GM12878 (cell line): Measurements from ENCODE around the gene SORL1. TPM values are rescaled to one million over a fixed set of nuclear protein-coding genes. Genes with fewer than 3 reads are reported as not detected.

ENCODE experiments used
- ATAC-seq: fragments of 200-7000 bp; cut with Tn5 transposase; 3 replicates; pipeline ENCODE4 v1.9.1; 2020; ENCODE audit warnings: mild to moderate bottlenecking, moderate library complexity
- BruUV-seq: library from RNA; stranded (reverse); fragments of 400-500 nt; replicated peaks from 2 replicates; lab custom pipeline; 2021; lab: Mats Ljungman, UMichigan
- CTCF ChIA-PET: fragments of 300-600 bp; sonication (Branson Sonifier 250); formaldehyde crosslinking; extraction: SDS; loops from one replicate; lab custom pipeline; 2021; ENCODE audit warnings: inconsistent platforms; lab: Yijun Ruan, JAX
- POLR2A ChIA-PET: fragments of 350-600 bp; formaldehyde crosslinking; extraction: SDS; loops from one replicate; lab custom pipeline; 2021; ENCODE audit warnings: inconsistent platforms; lab: Charles Lee
- RAD21 ChIA-PET: fragments of 300-600 bp; sonication (Branson Sonifier 250); formaldehyde crosslinking; loops from one replicate; lab custom pipeline; 2023; ENCODE audit warnings: antibody characterized with exemption; ENCODE audit not compliant: unreplicated experiment; lab: Charles Lee
- SMC1A ChIA-PET: fragments of 300-600 bp; sonication (Branson Sonifier 250); formaldehyde crosslinking; loops from one replicate; lab custom pipeline; 2023; ENCODE audit not compliant: unreplicated experiment, uncharacterized antibody; lab: Charles Lee
- DNase-seq: peaks from one replicate; pipeline ENCODE4 v3.0.0-alpha.2; 2011; ENCODE audit warnings: low read depth, low spot score
- FAIRE-seq: peaks from 3 replicates; lab custom pipeline; 2011; peaks lifted over from hg19 to GRCh38; lab: Jason Lieb, UNC
- H2AFZ ChIP-seq: 2 replicates; pipeline ENCODE4 v1.6.0; 2011; ENCODE audit warnings: low read depth, low read length, control low read depth; ENCODE audit not compliant: control insufficient read depth
- H3K27ac ChIP-seq: 2 replicates; pipeline ENCODE4 v1.5.1; 2011; ENCODE audit warnings: control low read depth; ENCODE audit not compliant: control insufficient read depth, insufficient read depth
- H3K27me3 ChIP-seq, 2 experiments: replicated peaks in 1 of 2; 2 replicates each; pipeline versions ENCODE4 v1.6.0 to v1.6.1; 2011; ENCODE audit warnings: low read length in 1 of 2; ENCODE audit not compliant: control insufficient read depth in 2 of 2, insufficient read depth in 2 of 2
- H3K36me3 ChIP-seq, 2 experiments: 2 replicates each; pipeline ENCODE4 v1.5.1; 2011; ENCODE audit warnings: low read length in 1 of 2; ENCODE audit not compliant: control insufficient read depth in 2 of 2, insufficient read depth in 2 of 2
- H3K4me1 ChIP-seq: 2 replicates; pipeline ENCODE4 v1.6.1; 2011; ENCODE audit warnings: mild to moderate bottlenecking, low read length, moderate library complexity, mixed read lengths; ENCODE audit not compliant: control insufficient read depth, insufficient read depth
- H3K4me2 ChIP-seq: 2 replicates; pipeline ENCODE4 v1.6.0; 2011; ENCODE audit warnings: control low read depth; ENCODE audit not compliant: control insufficient read depth, insufficient read depth
- H3K4me3 ChIP-seq: fragments of 200-600 bp; sonication (generic); 2 replicates; pipeline ENCODE4 v1.5.1; 2016
- H3K79me2 ChIP-seq: 2 replicates; pipeline ENCODE4 v1.6.0; 2011; ENCODE audit warnings: low read length; ENCODE audit not compliant: control insufficient read depth, insufficient read depth
- H3K9ac ChIP-seq: 2 replicates; pipeline ENCODE4 v1.8.0; 2011; ENCODE audit warnings: low read length, control low read depth, mixed read lengths; ENCODE audit not compliant: control insufficient read depth, insufficient read depth
- H3K9me3 ChIP-seq: replicated peaks from 3 replicates; pipeline ENCODE4 v1.5.1; 2011; ENCODE audit warnings: mild to moderate bottlenecking, low read length; ENCODE audit not compliant: control insufficient read depth, insufficient read depth
- H4K20me1 ChIP-seq: 2 replicates; pipeline ENCODE4 v1.6.0; 2011; ENCODE audit not compliant: control insufficient read depth, insufficient read depth
- CBX3 ChIP-seq: fragments of 200-600 bp; sonication (generic); IDR thresholded peaks from 2 replicates; pipeline ENCODE4 v1.6.1; 2016; ENCODE audit warnings: low read depth, borderline replicate concordance
- CEBPB ChIP-seq, 2 experiments: fragments of 150-350 bp in 1 of 2; IDR thresholded peaks; 2 replicates each; pipeline ENCODE4 v1.6.1; 2012 to 2014; ENCODE audit warnings: low read depth in 2 of 2, low read length in 2 of 2, borderline replicate concordance in 1 of 2, inconsistent platforms in 1 of 2
- CHD4 ChIP-seq: fragments of 200-600 bp; sonication (generic); IDR thresholded peaks from 2 replicates; pipeline ENCODE4 v1.6.1; 2016; ENCODE audit warnings: mild to moderate bottlenecking
- DPF2 ChIP-seq: fragments of 450-650 bp; IDR thresholded peaks from 2 replicates; pipeline ENCODE4 v1.6.1; 2017; ENCODE audit warnings: mild to moderate bottlenecking
- MYC ChIP-seq: IDR thresholded peaks from 2 replicates; pipeline ENCODE4 v1.6.1; 2011; ENCODE audit warnings: mild to moderate bottlenecking, low read length, moderate library complexity, inconsistent platforms; ENCODE audit not compliant: insufficient read depth, insufficient replicate concordance, insufficient read length, severe bottlenecking
- NFIC ChIP-seq: IDR thresholded peaks from 2 replicates; pipeline ENCODE4 v1.6.1; 2012; ENCODE audit warnings: low read depth, mild to moderate bottlenecking, inconsistent platforms, low read length, moderate library complexity
- PAX8 ChIP-seq: fragments of 450-650 bp; IDR thresholded peaks from 2 replicates; pipeline ENCODE4 v1.6.1; 2017; ENCODE audit warnings: mild to moderate bottlenecking, moderate library complexity
- POLR2AphosphoS2 ChIP-seq: IDR thresholded peaks from 2 replicates; pipeline ENCODE4 v1.6.1; 2011; ENCODE audit warnings: low read depth, mild to moderate bottlenecking, low read length, improper control_type of control experiment, moderate library complexity
- RELA ChIP-seq: fragments of 450-650 bp; IDR thresholded peaks from 2 replicates; pipeline ENCODE4 v1.8.0; 2014; ENCODE audit warnings: borderline replicate concordance; ENCODE audit not compliant: partially characterized antibody
- YY1 ChIP-seq: IDR thresholded peaks from 2 replicates; pipeline ENCODE4 v1.6.1; 2011; ENCODE audit warnings: low read depth, mild to moderate bottlenecking, low read length
- ZNF622 ChIP-seq: fragments of 450-650 bp; IDR thresholded peaks from 2 replicates; pipeline ENCODE4 v1.6.1; 2017; ENCODE audit warnings: mild to moderate bottlenecking, inconsistent platforms
- WGBS: methylation state at CpG from one replicate; pipeline ENCODE4 v1.1.6; 2016; ENCODE audit warnings: low lambda C conversion rate; ENCODE audit not compliant: insufficient replicate concordance, insufficient coverage; ENCODE audit errors: missing lambda C conversion rate; 5-methylcytosine and 5-hydroxymethylcytosine counted together
- in situ Hi-C: fragments of 300-500 bp; cut with MboI; formaldehyde crosslinking; loops from 9 replicates; pipeline ENCODE4 v1.14.3; 2018; ENCODE audit warnings: mixed read lengths
- intact Hi-C: fragments of 100-400 bp; cut with micrococcal nuclease; formaldehyde crosslinking; loops from one replicate; pipeline ENCODE4 v1.14.2; 2022; ENCODE audit not compliant: unreplicated experiment
- polyA plus RNA-seq, 11 experiments: library from polyadenylated mRNA; depleted of rRNA in 4 of 11; unstranded in 6 of 11; stranded (reverse) in 5 of 11; fragments of >200 nt; fragmentation: Nextera tagmentation in 4 of 11; fragmentation: Illumina TruSeq in 1 of 11; extraction: Ambion mirVana in 4 of 11; extraction: Trizol in 1 of 11; gene quantifications; 1 replicate in 1 of 11; 2 replicates in 10 of 11; pipeline versions ENCODE4 v1.2.1 to v1.2.3, GENCODE V29; 2011 to 2016; ENCODE audit warnings: inconsistent platforms in 2 of 11, missing spikeins in 2 of 11, low read depth in 1 of 11
- total RNA-seq, 4 experiments: library from RNA; depleted of rRNA in 3 of 4; stranded (reverse); fragments of >200 nt in 3 of 4; fragmentation: Illumina TruSeq in 1 of 4; extraction: Trizol in 1 of 4; gene quantifications; 2 replicates each; pipeline versions ENCODE4 v1.2.1 to v1.2.3, GENCODE V29; 2013 to 2021
- TF ChIP-seq, protein P1 (sequence below): fragments of 450-650 bp; formaldehyde crosslinking; IDR thresholded peaks from 2 replicates; pipeline ENCODE4 v1.4.0; 2020; ENCODE audit warnings: mild to moderate bottlenecking, moderate library complexity
- TF ChIP-seq, protein P2 (sequence below): fragments of 450-650 bp; IDR thresholded peaks from 2 replicates; pipeline ENCODE4 v1.6.1; 2016; ENCODE audit warnings: mild to moderate bottlenecking
- TF ChIP-seq, protein P3 (sequence below): IDR thresholded peaks from 2 replicates; pipeline ENCODE4 v1.6.1; 2011; ENCODE audit warnings: borderline replicate concordance, low read depth, mild to moderate bottlenecking, moderate library complexity, low read length; ENCODE audit not compliant: insufficient read depth, poor library complexity, severe bottlenecking

SORL1 gene
- total and polyA plus RNA-seq, 10 of the 15 experiments (the other 5 are each of a cell fraction or from before 2014, with no cell fraction given), result 20.2 to 107 (median 59.9) TPM

DNA sequence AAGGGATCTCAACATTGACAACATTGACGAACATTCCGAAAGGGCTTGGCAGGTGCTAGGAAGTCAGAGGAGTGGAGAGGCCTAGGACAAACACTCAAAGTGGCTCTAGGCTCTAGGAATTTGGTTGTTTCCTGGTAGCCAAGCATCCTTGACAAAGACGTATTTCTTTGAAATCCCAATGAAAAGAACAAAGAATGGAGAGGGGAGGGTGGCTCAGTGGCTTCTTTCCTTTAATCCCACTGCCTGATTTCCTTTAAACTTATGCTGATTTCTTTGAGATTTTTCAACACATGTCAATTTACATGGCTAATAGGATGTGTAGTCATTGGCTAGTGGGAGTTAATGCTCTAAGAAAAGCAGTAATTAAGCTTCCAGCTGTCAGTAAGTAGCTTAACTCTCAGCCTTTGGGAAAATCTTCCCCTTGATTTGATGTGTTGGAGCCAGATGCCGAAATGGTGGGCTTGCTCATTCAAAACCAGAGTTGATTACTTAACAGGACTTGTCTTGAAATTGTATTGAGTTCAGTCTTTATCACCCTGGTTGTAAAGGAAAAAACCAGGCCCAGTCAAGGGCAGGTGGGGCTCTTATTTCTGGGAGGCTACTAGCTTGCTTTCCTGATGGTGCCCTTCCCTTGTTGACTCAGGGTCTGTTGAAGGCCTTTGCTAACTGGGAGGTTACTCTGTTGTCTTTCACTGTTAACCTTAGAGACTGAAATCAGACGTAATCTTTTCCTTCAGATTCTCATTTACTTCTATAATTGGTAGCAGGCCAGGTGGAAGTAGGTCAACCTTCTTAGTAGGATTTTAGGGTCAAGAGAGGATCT, 45.3 kb downstream of the SORL1 start (continued):
- TF ChIP-seq RELA, result no peak
- TF ChIP-seq POLR2AphosphoS2, result no peak
- no peak for TF ChIP-seq CEBPB (IDR thresholded peaks at IDR 0.05; ENCODE audit: borderline replicate concordance in 1 of 2, low read depth in 2 of 2, low read length in 2 of 2)
- TF ChIP-seq CBX3, result no peak
- TF ChIP-seq DPF2, result no peak
- TF ChIP-seq, all 136 proteins: peak for 0

DNA sequence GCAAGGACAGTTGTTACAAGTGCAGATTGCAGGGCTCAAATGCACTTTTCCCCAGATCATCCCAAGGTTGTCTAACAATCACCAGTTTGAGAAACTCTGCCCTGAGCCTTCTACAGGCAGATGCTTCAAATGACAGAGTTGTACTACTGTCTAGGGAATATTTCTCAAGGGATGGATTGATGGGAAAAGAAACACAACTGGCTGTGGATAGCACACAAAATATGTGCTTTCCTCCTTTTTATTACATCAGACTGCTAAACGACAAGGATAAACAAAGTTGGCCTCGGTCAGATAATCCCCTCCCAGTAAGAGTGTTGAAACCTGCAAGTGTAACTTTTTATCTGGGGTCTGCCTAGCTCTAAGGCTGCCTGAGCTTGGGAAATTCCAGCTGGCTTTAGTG, 47.3 kb downstream of the SORL1 start:
- in situ Hi-C loops, result no loop called here
- ChIA-PET CTCF (interaction anchor here (2.3 kb wide), 1 partner anchor 9 kb away, joined by 9 read pairs; no protein-coding TSS in a partner anchor), POLR2A (no interaction called here), RAD21 (interaction anchor here (1.2 kb wide), 1 partner anchor 9 kb away, joined by 3 read pairs; no protein-coding TSS in a partner anchor), SMC1A (interaction anchor here (0.5 to 1.6 kb wide), 6 partner anchors 9 to 105 kb away, joined by 3 to 5 read pairs (median 4); no protein-coding TSS in a partner anchor)
- no peak overlapping the region for H3K4me3 ChIP-seq
- no peaks in the 10 kb centered on the region for H4K20me1 ChIP-seq
- BruUV-seq, result no TSS peak
- DNase-seq, result no peak
- H3K27me3 ChIP-seq, result no peaks in the 10 kb centered on the region
- H2AFZ ChIP-seq, result no peak overlapping the region
- no peak overlapping the region for H3K27ac ChIP-seq
- H3K9me3 ChIP-seq, result peaks cover 5% of the 10 kb centered on the region; the same call in 2 of the 3 replicates
- no peak for ATAC-seq
- H3K4me2 ChIP-seq, result no peak overlapping the region
- FAIRE-seq, result no peak
- H3K36me3 ChIP-seq, result peaks cover 19 to 61% of the 10 kb centered on the region in 2 experiments
- peaks cover 15% of the 10 kb centered on the region for H3K79me2 ChIP-seq
- intact Hi-C loops, result no loop called here
- 55% methylated on average over 2 of the region's 2 CpGs for WGBS
- H3K4me1 ChIP-seq, result peaks cover 12% of the 10 kb centered on the region
- H3K9ac ChIP-seq, result no peak overlapping the region
- TF ChIP-seq MYC (no peak), NFIC (no peak), PAX8 (no peak), ZNF622 (no peak), CHD4 (no peak), YY1 (no peak), CBX3 (no peak)
- TF ChIP-seq, protein P1, sequence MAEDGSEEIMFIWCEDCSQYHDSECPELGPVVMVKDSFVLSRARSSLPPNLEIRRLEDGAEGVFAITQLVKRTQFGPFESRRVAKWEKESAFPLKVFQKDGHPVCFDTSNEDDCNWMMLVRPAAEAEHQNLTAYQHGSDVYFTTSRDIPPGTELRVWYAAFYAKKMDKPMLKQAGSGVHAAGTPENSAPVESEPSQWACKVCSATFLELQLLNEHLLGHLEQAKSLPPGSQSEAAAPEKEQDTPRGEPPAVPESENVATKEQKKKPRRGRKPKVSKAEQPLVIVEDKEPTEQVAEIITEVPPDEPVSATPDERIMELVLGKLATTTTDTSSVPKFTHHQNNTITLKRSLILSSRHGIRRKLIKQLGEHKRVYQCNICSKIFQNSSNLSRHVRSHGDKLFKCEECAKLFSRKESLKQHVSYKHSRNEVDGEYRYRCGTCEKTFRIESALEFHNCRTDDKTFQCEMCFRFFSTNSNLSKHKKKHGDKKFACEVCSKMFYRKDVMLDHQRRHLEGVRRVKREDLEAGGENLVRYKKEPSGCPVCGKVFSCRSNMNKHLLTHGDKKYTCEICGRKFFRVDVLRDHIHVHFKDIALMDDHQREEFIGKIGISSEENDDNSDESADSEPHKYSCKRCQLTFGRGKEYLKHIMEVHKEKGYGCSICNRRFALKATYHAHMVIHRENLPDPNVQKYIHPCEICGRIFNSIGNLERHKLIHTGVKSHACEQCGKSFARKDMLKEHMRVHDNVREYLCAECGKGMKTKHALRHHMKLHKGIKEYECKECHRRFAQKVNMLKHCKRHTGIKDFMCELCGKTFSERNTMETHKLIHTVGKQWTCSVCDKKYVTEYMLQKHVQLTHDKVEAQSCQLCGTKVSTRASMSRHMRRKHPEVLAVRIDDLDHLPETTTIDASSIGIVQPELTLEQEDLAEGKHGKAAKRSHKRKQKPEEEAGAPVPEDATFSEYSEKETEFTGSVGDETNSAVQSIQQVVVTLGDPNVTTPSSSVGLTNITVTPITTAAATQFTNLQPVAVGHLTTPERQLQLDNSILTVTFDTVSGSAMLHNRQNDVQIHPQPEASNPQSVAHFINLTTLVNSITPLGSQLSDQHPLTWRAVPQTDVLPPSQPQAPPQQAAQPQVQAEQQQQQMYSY (CRISPR knock-in tag), result no peak
- TF ChIP-seq, protein P2, sequence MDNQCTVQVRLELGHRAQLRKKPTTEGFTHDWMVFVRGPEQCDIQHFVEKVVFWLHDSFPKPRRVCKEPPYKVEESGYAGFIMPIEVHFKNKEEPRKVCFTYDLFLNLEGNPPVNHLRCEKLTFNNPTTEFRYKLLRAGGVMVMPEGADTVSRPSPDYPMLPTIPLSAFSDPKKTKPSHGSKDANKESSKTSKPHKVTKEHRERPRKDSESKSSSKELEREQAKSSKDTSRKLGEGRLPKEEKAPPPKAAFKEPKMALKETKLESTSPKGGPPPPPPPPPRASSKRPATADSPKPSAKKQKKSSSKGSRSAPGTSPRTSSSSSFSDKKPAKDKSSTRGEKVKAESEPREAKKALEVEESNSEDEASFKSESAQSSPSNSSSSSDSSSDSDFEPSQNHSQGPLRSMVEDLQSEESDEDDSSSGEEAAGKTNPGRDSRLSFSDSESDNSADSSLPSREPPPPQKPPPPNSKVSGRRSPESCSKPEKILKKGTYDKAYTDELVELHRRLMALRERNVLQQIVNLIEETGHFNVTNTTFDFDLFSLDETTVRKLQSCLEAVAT, result no peak
- TF ChIP-seq, protein P3, sequence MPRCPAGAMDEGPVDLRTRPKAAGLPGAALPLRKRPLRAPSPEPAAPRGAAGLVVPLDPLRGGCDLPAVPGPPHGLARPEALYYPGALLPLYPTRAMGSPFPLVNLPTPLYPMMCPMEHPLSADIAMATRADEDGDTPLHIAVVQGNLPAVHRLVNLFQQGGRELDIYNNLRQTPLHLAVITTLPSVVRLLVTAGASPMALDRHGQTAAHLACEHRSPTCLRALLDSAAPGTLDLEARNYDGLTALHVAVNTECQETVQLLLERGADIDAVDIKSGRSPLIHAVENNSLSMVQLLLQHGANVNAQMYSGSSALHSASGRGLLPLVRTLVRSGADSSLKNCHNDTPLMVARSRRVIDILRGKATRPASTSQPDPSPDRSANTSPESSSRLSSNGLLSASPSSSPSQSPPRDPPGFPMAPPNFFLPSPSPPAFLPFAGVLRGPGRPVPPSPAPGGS, result no peak
